ENCODE results near the gene GMDS.
A peak's percentile ranks its signal among the peaks of the same experiment; 100 is the strongest.
"Not testable (repeated sequence)": the region's sequence is repeated elsewhere in the genome, so short reads cannot be mapped to it uniquely, and the experiment has no call there.

Gene GMDS

DNA sequence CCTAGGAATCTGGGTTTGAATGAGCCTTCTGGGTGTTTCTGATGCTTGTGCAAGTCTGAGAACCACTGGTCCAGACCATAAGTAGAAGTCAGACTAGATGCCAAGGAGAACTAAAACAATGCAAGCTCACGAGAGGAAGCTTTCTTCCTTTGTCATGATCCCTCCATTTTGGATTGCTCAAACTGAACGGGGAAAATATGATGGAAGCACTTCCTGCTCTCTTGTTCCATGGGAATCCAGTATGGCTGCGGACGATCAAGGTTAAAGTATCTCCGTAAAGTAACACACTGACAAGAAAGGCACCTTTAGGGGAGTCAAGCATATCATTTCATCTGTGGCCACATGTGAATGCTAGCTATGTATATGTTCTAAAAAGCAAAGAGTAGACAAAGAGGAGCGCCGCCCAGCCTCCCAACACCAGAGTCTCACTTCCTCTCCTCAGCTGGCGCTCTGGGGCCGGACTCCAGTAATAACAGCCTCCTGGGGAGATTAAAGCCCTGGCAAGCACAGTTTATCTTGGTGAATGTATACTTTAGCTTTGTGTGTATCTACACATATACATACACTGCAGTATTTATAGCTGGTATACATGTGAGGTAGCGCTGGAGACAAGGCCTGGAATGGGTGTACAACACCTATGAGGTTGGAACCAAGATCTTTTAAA is 547.6 kb downstream of the GMDS start:
- no peak for DNase-seq

- no peak for DNase-seq
These were observed 548.9 kb downstream of the GMDS start for GRCh38 chr6:1696463-1696850.

DNA sequence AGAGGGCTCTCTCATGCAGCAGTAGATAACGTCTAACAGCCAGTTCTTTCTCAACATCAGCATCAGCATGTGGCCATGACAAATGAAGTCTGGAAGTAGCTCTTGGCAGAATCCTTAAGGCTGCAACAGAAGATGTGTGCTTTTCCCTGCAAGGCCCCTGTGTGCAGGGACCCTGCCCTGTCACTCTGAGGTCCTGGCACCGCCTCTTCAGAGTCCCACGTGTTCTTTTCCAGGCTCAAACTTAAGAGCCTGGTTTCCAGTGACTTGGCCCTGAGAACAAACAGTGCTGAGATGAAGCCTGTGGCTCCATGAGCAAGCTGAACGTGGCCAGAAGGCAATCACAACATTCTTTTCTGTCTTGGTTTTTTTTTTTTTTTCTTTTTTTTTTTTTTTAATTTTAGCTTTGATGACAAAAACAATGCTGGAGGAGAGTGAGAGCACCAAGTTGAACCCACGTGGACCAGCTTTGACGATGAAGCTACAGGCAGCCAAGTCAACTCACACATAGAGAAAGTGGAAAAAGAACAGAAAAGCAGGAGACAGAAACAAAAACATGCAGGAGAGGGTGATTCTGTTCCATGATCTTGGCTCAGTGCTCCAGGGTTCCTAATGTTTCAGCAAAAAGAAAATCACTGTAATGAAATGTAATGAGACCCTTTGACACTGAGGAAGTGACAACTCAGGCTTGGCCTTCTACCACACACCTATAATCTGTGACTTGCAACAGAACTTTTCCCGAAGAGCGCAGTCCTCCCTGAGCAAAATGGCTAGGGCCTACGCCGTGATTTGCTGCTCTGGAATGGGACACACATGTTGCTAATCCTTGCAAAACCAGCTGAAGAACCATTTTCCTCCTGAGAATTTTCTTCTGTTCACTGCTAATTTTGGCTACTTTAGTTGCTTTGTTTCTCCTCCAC is 549.6 kb downstream of the GMDS start:
- no peak for DNase-seq

DNA sequence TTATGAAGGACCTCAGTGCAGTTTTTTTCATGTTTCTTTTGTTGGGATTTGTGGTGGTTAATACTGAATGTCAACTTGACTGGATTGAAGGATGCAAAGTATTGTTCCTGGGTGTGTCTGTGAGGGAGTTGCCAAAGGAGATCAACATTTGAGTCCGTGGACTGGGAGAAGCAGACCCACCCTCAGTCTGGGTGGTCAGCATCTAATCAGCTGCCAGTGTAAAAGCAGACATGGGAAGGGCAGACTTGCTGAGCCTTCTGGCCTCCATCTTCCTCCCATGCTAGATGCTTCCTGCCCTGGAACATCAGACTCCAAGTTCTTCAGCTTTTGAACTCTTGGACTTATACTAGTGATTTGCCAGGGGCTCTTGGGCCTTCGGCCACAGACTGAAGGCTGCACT is 553.6 kb downstream of the GMDS start:
- DNase-seq = not testable (repeated sequence)

DNA sequence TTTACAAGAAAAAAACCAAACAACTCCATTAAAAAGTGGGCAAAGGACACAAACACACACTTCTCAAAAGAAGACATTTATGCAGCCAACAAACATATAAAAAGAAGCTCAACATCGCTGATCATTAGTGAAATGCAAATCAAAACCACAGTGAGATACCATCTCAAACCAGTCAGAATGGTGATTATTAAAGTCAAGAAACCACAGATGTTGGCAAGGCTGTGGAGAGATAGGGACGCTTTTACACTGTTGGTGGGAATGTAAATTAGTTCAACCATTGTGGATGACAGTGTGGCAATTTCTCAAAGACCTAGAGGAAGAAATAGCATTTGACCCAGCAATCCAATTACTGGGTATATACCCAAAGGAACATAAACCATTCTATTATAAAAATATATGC is 554.7 kb downstream of the GMDS start:
- DNase-seq = not testable (repeated sequence)

DNA sequence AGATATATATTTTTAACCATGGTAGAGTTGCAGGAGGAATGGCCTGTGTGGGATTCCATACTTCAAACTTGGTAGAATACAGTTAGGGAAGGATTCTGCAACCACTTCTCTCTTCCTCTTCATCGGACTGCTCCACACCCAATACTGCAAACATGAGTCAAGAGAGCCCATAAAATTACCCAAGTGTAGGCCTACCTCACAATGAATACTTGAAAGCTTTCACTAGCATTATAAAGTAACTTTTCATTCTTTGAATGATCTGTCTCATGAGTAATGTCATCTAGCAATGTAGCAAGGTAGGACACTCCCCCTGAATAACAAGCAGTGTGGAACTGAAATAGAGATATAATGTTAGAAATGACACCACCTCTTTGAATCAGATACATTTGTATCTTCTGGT is 556.3 kb downstream of the GMDS start:
- peak; percentile 27 for DNase-seq

DNA sequence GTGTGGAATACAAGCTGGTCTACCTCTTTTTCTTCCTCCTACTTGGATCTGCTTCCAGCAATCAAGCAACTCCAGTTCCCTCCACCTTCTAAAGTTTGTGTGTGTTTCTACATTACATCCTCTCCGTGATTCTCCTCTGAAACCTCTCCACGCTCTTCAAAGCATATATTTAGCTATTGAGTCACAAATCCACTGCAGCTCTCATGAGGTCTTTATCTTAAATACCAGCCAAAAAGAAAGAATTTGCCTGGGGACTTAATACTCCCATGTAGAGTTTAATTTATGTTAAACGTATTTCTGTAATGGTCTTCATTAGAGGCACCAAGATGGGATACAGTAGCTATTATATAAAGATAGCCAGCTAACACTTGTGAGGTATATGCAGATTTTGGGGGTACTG is 557.0 kb downstream of the GMDS start:
- no peak for DNase-seq

DNA sequence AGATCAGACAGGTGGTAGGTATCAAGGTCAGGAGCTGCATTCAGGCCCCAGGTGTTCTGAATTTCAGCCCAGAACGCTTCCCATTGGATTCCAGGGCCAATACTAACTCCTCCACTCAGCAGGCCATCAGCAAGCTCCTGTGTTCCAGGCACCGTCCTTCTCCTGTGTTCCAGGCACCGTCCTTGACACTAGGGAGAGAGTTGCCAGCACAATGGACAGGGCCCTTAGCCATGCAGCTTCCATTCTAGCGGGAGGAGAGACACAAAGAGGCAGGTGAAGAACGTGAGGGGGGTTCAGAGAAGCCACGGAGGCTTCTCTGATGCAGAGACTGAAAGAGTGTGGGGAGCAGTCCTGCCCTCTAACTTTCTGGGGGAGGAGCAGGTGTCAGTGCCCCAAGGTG is 558.0 kb downstream of the GMDS start:
- no peak for DNase-seq

DNA sequence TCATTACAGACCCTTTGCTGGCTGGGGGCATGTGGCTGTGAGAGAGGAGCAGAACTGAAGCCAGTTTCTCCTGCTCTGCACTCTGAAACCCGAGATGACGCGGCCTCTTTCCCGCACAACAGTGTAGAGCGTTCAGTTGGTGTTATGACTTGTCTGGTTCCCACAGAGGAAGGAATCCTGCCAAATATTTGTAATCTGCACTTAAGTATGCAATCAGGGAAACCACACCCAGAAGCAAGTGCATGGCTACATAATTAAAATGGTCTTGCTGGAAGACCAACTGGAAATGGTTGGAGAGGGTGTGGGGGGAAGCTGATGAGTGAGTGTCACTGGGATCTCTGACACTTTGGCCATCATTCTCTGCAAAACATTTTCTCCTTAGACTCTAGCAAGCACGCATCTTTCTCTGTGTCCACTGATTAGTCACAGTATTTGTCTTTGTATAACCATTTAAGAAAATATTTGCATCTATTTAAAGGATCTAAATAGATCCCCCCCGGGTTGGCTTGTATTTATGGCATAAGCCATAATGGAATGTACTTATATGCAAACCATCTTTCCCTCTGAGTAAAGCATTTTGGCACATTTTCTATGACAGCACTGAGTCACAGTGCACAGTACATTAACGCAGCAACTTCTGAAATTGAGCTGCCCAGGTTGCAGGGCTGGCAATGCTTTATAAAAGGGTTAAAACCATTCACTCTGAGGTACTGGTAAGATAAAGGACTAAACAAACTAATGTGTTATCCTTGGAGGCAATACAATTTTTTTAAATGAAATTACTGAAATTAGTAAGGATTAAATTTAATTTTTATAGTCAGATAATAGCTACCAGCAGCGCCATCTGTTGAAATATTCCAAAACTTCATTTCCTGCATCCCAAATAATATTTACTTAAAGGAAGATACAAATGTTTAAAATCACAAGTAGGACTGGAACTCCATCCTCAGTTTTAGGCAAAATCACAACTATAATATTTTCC is 559.0 kb downstream of the GMDS start:
- DNase-seq = peak; percentile 21

DNA sequence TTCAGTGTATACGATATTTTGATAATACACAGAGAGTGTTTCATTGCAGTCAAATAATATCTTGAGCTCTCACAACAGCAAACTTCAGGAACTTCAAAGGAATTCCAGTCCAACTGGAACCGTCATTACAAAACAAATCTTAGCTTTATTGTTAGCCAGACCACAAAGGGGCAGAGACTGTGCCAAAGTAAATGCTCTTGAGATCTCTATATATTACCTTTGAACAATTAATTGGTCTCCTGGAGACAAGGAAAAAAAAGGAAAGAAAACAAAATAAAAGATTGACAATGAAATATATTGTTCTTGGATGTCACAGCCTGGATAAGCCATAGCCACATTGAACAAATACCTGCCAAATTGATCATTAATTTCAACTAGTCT is 565.7 kb downstream of the GMDS start:
- no peak for DNase-seq

DNA sequence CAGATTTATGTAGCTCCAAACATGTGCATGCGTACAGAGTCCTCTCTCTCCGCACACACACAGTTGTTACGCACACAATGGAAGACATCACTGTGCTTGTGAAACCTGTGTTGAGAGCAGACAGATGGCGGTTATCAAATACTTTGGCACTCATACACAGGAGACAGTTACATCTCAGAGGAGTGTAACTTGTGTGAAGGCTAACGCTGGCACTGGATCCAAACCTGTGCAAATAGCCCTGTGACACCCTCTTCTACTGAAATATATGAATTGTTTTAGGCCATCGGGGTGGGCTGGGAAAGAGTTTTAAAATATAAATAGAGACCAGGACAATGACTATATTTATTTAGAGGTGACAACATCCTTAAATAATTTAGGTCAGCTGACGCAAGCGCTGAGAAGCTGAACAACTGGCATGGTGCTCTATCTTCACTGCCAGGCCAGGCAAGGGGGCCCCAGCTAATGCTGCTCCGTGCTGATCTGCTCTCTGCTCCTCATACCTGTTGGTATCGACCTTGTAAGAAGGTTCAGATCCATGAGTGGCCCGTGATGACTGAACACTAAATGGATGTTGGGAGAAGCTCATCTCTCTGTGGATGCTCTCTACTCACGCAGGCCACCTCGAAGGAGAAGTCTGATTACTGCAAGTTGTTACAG is 566.2 kb downstream of the GMDS start:
- no peak for DNase-seq

DNA sequence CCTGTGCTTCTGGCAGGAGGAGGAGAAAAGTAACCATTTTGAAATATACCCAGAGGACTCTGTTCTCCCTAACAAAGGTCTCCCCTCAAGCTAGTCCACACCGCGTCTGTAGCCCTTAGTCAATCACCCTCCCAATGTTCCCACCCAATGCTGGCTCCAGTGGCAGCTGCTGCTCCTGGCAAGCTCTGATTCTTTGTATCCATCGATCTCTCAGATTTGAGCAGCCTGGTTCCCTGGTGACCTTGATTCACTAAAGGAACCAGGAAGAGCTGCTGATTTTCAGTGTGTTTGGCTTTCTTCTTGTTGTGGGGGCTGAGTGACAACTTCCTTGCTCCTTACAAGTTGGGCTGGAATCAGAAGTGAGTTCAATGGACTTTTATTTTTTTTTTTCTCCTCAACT is 567.2 kb downstream of the GMDS start:
- no peak for DNase-seq

GRCh38 chr6:1672379-1672778 is 573.0 kb downstream of the GMDS start:
- no peak for DNase-seq

DNA sequence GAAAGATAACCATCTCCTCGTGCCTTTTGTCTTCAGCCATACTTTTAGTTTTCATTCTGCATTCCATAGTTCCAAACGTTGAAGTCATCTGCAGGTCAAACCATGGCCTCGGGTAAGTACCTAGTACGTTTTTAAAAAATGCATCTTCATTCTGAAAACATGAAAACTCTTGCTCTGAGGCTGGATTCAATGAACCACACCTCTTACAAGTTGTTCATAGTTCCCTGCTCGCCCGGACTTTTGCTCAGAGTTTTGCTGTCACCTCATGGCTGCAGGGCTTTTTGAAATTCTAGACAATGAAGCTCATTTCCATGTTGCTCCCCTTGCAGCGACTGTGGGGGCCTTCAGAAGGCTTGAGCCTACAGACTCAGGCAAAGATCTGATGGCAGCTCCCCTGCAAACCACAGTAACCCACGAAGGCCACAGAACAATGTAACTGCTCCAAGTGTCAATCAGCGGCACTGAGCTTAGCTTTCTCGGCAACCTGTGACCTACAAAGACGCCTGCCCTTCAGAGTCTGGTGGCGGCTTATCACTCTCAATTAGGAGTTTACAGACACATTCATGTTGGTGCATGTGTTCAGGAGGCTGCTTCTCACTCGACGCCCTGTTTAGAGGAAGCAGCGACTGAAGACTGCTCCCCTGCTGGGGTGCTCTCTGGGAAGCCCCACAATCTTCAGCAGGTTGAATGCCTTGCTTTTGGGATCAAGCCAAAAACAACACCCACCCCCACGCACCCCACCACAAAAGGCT is 574.5 kb downstream of the GMDS start:
- DNase-seq = no peak

DNA sequence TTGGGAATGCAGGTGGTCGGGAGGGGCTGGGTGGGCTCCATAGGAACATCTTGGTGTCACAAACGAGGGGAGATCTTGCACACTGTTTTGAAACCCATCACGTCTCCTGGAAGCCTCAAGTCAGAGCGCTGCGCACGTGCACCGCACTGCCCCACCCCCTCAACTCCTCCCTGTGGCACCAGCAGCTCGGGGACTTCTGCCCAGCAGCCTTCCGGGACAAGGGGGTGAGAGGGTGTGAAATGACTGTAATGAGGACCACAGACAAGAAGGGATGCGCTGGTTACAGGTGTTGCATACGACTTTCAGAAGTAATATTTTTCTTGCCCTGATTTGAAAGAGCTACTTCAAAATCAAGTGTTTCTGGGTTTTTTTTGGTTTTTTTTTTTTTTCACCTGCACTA is 575.4 kb downstream of the GMDS start:
- no peak for DNase-seq

DNA sequence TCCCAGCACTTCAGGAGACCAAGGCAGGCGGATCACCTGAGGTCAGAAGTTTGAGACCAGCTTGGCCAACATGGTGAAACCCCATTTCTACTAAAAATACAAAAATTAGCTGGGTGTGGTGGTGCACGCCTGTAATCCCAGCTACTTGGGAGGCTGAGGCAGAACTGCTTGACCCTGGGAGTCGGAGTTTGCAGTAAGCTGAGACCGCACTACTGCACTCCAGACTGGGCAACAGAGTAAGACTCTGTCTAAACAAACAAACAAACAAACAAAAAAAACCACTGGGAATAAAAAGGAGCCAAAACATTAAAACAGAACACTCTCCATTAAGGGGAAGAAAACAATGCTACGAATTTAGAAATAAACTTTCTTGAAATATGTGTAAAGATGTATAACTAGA is 576.9 kb downstream of the GMDS start:
- DNase-seq = not testable (repeated sequence)

DNA sequence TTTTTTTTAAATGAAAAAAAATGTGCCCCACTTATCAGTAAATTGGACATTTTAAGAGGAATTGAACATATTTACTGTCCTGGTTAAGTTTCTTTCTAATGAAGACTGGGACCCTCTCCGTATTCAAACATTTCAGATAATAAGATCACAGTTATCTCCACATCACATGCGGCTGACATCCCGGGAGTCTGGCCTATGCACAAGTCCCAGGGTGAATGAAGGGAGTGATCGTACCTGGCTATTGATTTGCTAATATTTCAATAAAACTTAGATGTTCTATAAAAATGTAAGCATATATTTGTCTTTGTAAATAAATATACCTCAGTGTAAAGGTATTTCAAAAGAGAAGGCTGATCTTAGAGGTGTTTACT is 577.6 kb downstream of the GMDS start:
- DNase-seq = no peak

- DNase-seq = no peak
These were observed 578.2 kb downstream of the GMDS start for GRCh38 chr6:1667012-1667804.

GRCh38 chr6:1665214-1665613 is 580.2 kb downstream of the GMDS start:
- peak; percentile 86 for DNase-seq

GRCh38 chr6:1664329-1664728 is 581.1 kb downstream of the GMDS start:
- no peak for DNase-seq

- DNase-seq = no peak
These were observed 581.9 kb downstream of the GMDS start for GRCh38 chr6:1663511-1663910.
